Stimulated activated CD4-positive, alpha-beta T cell treated with anti-CD3 and anti-CD28 coated beads, Interleukin-4, amount 100 ng/mL, for 1 hour (primary cell): Measurements from ENCODE around the gene PLG.
"Not testable (repeated sequence)": the region's sequence is repeated elsewhere in the genome, so short reads cannot be mapped to it uniquely, and the experiment has no call there.

Experiments
- DNase-seq: peaks from one replicate; pipeline ENCODE4 v3.0.0-alpha.2; 2020

The PLG gene

GRCh38 chr6:160708993-160709392 lies 6.9 kb downstream of the PLG start:
- DNase-seq, result not testable (repeated sequence)

GRCh38 chr6:160714731-160715316 lies 12.8 kb downstream of the PLG start:
- DNase-seq, result no peak

DNA sequence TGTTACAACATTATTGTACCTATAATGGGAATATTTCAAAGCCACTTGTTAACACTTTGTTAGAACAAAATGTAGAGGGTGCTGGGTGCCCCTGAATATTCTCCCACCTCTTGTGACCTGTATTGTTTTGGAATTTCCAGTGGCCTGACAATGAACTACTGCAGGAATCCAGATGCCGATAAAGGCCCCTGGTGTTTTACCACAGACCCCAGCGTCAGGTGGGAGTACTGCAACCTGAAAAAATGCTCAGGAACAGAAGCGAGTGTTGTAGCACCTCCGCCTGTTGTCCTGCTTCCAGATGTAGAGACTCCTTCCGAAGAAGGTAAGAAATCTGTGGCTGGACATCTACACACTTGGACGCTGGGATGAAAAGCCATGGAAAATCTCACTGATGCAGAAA lies 28.9 kb downstream of the PLG start:
- no peak for DNase-seq

DNA sequence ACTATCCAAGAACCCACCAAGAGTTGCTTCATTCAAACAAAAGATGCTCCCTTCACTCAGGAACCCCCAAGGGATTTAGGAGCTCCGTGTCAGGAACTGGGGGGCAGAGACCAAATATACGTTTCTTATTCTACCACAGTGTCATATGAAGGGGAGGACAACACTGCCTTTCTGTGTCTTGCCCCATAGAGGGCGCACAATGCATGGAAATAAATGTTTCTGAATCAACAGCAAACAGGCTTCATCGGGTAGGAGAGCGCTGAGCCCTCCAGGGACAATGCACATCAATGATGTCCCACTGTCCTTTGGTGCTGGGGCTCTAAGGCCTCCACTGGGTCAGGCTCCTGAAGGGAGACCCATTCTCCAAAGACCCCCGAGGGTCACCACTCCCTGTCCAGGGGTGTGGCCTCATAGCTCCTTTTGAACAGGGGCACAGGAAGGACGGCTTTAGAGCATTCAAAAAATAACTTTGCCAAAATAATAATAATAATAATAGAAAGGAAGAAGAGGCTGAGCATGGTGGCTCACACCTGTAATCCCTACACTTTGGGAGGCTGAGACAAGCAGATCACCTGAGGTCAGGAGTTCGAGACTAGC lies 31.1 kb downstream of the PLG start:
- peak; percentile 7 for DNase-seq

DNA sequence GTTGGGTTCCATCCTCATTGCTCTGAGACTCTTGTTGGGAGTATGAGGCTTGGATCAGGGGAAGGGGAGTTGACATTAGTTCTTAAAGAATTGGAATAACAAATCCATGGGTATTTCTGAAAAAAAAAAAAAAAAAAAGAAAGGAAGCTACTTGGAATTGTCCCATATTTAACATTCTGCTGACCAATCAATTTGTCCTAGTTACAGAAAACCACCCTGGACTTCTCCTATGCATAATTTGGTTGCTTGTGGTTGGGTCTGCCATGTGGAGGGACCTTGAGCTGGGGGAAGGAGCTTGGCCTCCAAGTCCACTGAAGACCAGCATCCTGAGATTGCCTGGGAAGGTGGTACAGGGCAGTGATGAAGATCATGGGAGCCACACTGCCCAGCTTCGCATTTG lies 32.6 kb downstream of the PLG start:
- no peak for DNase-seq

DNA sequence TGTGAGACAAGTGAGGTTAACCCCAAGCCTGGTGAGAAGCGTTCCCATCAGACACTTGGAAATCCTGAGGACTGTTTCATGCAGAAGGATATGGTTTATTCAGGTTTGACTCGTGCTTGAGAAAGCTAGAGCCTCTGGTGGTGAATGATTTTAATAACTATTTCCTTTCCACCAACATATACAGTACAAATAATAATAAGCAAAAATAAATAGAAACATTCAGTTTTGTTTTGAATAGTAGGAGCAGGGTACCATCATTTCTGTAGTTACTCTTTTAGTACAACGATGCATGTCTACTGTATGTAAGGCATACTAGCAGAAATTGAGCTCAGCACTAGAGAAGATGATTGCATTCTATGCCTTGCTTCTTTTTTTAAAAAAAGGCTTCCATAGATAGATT lies 33.5 kb downstream of the PLG start:
- DNase-seq, result no peak

DNA sequence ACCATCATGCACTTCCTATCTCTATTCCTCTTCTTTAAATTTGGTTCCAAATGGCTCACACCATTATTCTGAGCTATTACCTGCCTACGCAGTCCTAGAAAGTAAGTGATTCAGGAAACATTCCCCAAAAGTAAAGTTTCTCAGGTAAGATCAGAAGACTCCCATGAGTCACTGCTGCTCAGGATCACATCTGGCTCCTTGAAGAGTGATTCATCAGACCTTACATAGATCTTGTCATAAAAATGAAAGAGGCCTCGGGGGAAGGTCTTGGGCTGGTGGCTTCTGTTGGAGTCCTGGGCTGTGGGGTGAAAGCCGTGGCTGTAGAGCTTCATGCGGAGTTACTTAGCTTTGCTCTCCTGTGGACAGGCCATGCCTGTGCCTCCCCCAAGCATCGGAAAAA lies 35.9 kb downstream of the PLG start:
- no peak for DNase-seq

DNA sequence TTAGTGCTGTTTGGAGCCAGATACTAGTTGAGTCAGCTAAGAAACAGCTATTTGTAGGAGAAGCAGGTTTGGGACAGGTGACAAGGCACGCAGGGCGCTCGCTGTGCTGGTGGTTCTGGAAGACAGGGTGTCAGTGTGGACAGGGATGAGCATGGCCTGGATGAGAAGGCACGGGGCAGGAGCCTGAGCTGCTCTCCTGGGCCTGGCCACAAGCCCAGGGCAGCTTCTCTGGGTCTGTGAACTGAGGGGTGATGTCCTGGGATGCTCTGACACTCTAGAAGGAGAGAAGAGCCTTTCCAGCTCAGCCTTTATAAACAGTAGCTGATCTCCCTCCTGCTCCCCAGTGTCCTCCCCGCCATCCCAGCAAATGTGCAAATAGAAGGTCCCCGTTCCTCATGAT lies 37.9 kb downstream of the PLG start:
- DNase-seq, result no peak

- DNase-seq, result not testable (repeated sequence)
These were observed 39.0 kb downstream of the PLG start for GRCh38 chr6:160741012-160741411.

DNA sequence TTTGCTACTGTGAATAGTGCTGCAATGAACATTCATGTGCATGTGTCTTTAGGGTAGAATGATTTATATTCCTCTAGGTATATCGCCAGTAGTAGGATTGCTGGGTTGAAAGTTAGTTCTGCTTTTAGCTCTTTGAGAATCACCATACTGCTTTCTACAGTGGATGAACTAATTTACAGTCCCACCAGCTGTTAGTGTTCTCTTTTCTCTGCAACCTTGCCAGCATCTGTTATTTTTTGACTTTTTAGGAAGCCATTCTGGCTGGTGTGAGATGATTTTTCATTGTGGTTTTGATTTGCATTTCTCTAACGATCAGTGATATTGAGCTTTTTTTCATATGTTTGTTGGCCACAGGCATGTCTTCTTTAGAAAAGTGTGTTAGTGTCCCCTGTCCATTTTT lies 40.0 kb downstream of the PLG start:
- DNase-seq, result no peak

DNA sequence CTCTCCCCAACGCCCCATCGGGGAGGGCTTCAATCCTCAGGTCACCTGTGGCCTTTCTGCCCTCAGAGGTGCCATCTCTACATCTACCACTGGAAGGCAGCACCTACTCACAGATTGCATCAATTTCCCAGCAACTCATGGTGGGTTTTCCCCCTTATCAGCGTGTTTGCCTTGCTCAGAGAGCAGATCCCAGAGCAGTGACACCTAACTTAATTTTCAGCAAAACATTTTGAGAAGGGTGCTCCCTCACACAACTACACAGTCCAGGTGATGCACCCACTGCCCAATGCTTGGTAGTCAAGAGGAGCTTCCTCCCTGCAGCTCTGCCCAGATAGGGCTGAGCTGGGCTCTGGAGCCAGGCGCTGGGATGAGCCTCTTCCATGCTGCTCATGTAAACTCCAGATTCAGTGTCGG lies 48.2 kb downstream of the PLG start:
- no peak for DNase-seq

DNA sequence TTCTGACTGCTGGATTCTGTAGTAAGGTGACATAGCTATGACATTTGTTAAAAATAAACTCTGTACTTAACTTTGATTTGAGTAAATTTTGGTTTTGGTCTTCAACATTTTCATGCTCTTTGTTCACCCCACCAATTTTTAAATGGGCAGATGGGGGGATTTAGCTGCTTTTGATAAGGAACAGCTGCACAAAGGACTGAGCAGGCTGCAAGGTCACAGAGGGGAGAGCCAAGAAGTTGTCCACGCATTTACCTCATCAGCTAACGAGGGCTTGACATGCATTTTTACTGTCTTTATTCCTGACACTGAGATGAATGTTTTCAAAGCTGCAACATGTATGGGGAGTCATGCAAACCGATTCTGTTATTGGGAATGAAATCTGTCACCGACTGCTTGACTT lies 51.2 kb downstream of the PLG start:
- DNase-seq, result not testable (repeated sequence)

GRCh38 chr6:160755165-160755564 lies 53.1 kb downstream of the PLG start:
- DNase-seq, result no peak

DNA sequence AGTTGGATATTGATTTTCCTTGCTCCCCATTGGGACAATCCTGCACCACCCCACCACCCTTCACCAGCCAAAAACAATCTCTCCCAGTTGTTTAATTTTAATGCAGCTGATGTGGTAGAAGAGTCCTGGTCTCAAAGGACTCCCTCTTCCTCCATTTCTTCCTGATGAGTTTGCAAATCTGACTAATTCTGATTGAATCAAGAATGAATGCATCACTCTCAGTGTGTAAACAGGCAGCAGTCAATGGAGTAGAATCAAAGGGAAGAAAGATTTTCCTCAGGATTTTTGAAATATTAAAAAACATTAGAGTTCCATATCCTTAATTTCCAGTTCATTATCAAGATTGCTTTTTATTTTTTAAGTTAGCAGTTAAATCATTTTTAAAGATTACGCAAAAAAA lies 54.0 kb downstream of the PLG start:
- DNase-seq, result no peak

DNA sequence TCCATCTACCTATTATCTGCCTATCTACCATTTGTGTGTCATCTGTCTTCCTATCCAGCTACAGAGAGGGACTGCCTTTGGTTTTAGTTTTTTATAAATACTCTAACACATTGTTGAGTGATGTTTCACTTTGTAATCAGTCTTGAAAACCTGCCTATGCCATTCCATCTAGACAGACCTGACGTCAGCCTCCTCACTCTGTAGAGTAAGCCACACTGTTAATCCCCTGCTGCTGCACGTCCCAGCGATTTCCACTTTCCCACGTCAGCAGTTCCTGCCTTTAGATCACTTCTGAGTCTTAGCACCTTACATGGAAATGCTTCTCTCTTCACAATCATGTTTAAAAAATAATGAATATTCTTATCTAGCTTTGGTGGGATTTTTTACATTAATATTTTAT lies 54.8 kb downstream of the PLG start:
- no peak for DNase-seq

DNA sequence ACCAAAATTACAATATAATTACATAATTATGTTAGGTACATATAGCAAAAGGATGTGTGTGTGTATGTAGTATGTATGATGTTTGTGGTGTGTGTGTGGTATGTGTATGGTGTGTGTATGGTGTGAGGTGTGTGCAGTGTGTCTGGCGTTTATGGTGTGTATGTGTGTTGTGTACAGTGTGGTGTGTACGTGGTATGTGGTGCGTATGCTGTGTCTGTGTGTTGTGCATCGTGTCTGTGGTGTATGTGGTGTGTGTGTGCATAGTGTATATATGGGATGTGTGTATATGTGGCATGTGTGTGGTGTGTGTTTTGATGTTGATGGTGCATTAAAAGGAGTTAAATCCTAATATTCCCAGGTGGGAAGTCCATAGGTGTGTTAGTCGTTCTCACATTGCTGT lies 62.8 kb downstream of the PLG start:
- no peak for DNase-seq

- no peak for DNase-seq
These were observed 63.4 kb downstream of the PLG start for GRCh38 chr6:160765412-160765811.

DNA sequence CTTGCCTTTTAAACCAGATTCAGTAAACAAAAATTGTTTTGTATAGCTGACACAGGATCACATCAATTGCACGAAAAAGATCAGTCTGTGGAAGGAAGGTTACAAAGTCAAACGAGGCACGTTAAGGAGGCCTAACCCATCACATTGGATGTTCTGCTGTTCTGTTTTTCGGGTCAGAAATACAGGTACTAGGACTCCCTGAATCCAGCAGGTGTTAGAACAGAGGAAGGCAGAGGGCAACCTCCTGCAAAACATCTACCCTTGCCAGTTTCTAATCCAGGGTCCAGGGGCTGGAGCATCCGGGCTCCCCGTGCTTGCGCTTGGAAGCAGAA lies 64.6 kb downstream of the PLG start:
- DNase-seq, result no peak

DNA sequence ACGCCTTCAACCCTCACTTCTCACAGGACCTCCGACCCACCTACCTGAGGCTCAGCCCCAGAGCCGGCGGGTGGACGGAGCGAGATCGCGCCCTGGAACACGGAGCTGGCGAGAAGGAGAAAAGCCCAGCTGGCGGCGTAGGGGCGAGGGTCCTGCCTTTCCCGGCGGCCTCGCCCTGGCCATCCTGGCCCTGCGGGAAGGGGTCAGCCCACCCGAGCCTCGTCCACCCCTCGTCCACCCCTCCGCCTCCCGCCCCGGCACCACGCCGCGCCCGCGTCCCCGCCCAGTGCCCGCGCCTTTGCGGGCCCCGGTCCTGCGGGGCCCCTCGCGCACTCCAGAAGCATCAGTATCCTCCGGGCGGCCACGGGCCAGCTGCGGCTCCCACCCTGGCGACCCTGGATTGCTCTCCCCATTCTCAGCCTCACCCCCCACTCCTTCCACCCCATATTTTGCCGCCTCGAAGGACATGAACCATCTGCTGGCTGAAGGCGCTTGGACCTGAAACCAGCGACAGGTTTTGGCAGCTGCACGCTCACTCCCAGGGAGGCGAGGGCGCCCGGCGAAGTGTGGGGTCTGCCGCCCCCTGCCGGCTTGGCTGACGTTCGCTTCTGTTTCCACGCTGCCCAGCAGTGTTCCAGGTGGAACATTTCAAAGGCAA lies 65.1 kb downstream of the PLG start:
- DNase-seq, result peak; percentile 60

- DNase-seq, result no peak
These were observed 65.6 kb downstream of the PLG start for GRCh38 chr6:160767647-160768019.

DNA sequence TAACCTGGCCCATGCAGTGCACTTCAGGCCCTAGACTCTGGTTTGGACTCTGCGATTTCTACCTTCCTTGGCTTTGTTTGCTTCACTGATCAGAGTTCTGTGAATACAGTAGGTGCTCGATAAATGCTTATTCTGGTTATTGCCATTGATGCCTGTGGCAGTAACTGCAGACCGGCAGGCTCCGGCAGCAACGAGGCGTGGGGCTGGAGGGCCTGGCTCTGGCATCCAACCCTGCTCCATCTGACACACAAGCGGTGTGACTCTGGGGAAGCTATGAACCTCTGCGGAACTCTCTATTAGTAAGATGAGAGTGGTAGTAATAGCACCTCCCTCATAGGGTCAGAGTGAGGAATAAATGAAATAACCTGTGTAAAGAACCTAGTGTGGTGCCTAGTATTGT lies 66.1 kb downstream of the PLG start:
- DNase-seq, result no peak

DNA sequence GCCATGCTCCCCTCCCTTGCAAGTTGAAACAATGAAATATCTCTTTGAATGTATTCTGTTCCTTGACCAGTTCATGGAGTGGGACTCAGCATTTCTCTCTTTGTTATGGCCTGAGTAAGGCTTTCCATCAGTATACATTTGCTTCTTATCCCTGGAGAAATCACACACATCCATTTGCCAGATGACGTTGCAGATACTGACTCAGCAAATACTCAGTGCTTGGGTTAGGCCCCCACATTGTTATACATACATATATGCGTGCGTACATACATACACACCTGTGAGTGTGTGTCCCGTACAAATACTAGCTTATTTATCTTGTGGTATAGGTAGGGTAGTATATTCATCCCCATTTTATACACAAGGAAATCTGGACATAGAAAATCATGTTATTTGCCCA lies 72.4 kb downstream of the PLG start:
- no peak for DNase-seq

DNA sequence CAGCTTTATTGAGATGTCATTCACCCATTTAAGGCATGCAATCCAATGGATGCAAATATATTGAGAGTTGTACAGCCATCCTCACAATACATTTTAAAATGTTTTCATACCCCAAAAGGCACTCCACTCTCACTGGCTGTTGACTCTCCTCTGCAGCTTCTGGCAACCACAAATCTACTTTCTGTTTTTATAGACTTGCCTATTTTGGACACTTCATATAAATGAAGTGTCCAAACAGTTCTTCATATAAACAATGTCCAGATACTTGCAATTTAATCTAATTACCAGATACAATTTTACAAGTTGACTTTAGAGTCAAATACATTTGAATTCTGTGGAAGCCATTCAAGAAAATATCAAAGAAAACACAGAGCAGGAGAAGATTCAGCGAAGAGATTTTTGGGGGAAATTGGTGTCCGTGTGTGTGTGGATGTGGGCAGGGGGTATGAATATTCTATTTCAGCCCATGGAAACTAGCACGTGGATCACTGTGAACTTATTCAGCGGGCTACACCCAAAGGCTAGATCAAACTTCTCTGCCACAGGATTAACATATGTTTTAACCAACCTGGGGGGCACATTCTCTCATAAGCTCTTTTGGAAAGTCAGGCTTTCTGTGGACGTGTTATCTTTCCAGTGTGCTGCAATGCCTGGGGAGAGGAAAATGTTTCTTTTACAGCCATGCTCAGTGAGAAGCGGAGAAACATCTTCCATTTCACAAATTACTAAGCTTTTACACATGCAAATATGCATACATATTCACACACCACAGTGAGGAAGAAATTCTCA lies 73.9 kb downstream of the PLG start:
- DNase-seq, result no peak

- DNase-seq, result not testable (repeated sequence)
These were observed 77.1 kb downstream of the PLG start for GRCh38 chr6:160779095-160779494.
